A673 (cell line): ENCODE results near the gene TMEM223. TPM values are rescaled to one million over a fixed set of nuclear protein-coding genes. Genes with fewer than 3 reads are reported as not detected.

Experiments
- BruUV-seq: library from RNA; stranded (reverse); fragments of 400-500 nt; replicated peaks from 2 replicates; lab custom pipeline; 2021; lab: Mats Ljungman, UMichigan
- CTCF ChIA-PET: fragments of 300-600 bp; sonication (Branson Sonifier 250); formaldehyde crosslinking; loops from one replicate; lab custom pipeline; 2022; ENCODE audit warnings: antibody characterized with exemption; lab: Charles Lee
- POLR2A ChIA-PET: fragments of 300-600 bp; sonication (Branson Sonifier 250); formaldehyde crosslinking; loops from one replicate; lab custom pipeline; 2022; ENCODE audit warnings: antibody characterized with exemption; ENCODE audit not compliant: low non-redundant PET; lab: Charles Lee
- DNase-seq: peaks from one replicate; pipeline ENCODE4 v3.0.0-alpha.2; 2015; ENCODE audit warnings: low spot score
- H3K27ac ChIP-seq: fragments of 200-600 bp; sonication (generic); 2 replicates; pipeline ENCODE4 v1.5.1; 2016; ENCODE audit warnings: mixed run types, low read depth, mild to moderate bottlenecking, mixed read lengths, antibody characterized with exemption, low read length; ENCODE audit not compliant: poor library complexity, severe bottlenecking
- H3K27me3 ChIP-seq: fragments of 200-600 bp; sonication (generic); replicated peaks from 2 replicates; pipeline ENCODE4 v1.6.1; 2017; ENCODE audit warnings: mixed run types, low read depth, mild to moderate bottlenecking, mixed read lengths, antibody characterized with exemption, low read length; ENCODE audit not compliant: insufficient read depth, poor library complexity
- H3K36me3 ChIP-seq: fragments of 200-600 bp; sonication (generic); 2 replicates; pipeline ENCODE4 v1.6.1; 2016; ENCODE audit warnings: mixed run types, mild to moderate bottlenecking, mixed read lengths, antibody characterized with exemption, low read length; ENCODE audit not compliant: insufficient read depth, poor library complexity, severe bottlenecking
- H3K4me1 ChIP-seq: fragments of 200-600 bp; sonication (generic); 2 replicates; pipeline ENCODE4 v1.6.1; 2017; ENCODE audit warnings: mixed run types, mild to moderate bottlenecking, mixed read lengths, antibody characterized with exemption, low read length; ENCODE audit not compliant: insufficient read depth, poor library complexity, severe bottlenecking
- H3K4me3 ChIP-seq: fragments of 200-600 bp; sonication (generic); 2 replicates; pipeline ENCODE4 v1.5.1; 2016; ENCODE audit warnings: low read depth, mixed run types, mild to moderate bottlenecking, mixed read lengths, low read length; ENCODE audit not compliant: poor library complexity, severe bottlenecking
- H3K9me3 ChIP-seq: fragments of 200-600 bp; sonication (generic); 2 replicates; pipeline ENCODE4 v1.6.1; 2016; ENCODE audit warnings: mixed run types, low read depth, mild to moderate bottlenecking, mixed read lengths, antibody characterized with exemption, low read length; ENCODE audit not compliant: poor library complexity, severe bottlenecking
- EZH2 ChIP-seq: fragments of 200-600 bp; sonication (generic); IDR thresholded peaks from 2 replicates; pipeline ENCODE4 v1.6.1; 2017; ENCODE audit warnings: borderline replicate concordance, low read depth, mild to moderate bottlenecking, mixed read lengths, antibody characterized with exemption, low read length; ENCODE audit not compliant: poor library complexity, severe bottlenecking
- intact Hi-C: fragments of 100-400 bp; cut with micrococcal nuclease; formaldehyde crosslinking; loops from one replicate; pipeline ENCODE4 v1.10.0; 2022; ENCODE audit not compliant: unreplicated experiment
- total RNA-seq: library from RNA; stranded (reverse); gene quantifications from 2 replicates; pipeline ENCODE4 v1.2.3, GENCODE V29; 2021
- TF ChIP-seq, protein P1 (sequence below): fragments of 300-800, 200-600 bp; sonication (generic); conservative IDR thresholded peaks from 2 replicates; pipeline ENCODE4 v1.5.1; 2017; ENCODE audit warnings: low read depth, mild to moderate bottlenecking, antibody characterized with exemption, low read length, moderate library complexity, mixed read lengths

The TMEM223 gene
- total RNA-seq, 1 experiment from 2014 or later, result 29.3 TPM

DNA sequence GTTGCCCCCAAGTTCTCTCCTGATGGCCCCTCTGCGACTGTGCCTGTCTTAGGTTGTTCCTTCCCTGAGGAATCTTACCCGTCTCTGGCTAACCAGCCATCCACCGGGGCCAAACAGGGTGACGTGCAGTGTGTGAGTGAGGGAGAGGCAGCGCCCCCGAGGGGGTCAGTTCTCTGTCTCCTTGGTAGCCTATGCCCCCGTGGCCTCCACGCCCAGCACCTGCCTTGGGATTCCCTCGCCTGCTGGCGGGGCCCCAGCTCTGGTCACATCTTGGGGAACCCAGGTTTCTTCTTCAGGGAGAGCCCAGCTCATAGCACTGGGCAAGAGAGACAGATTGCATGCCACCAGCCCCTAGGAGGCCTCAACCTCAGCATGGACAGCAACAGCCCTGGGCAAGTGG, 7.7 kb upstream of the TMEM223 start:
- H3K27ac ChIP-seq, result no peak overlapping the region
- H3K4me1 ChIP-seq, result peaks cover 13% of the 10 kb centered on the region
- no peak for DNase-seq
- BruUV-seq, result no TSS peak
- POLR2A ChIA-PET, result no interaction called here
- TF ChIP-seq EZH2, result no peak
- TF ChIP-seq, protein P1, sequence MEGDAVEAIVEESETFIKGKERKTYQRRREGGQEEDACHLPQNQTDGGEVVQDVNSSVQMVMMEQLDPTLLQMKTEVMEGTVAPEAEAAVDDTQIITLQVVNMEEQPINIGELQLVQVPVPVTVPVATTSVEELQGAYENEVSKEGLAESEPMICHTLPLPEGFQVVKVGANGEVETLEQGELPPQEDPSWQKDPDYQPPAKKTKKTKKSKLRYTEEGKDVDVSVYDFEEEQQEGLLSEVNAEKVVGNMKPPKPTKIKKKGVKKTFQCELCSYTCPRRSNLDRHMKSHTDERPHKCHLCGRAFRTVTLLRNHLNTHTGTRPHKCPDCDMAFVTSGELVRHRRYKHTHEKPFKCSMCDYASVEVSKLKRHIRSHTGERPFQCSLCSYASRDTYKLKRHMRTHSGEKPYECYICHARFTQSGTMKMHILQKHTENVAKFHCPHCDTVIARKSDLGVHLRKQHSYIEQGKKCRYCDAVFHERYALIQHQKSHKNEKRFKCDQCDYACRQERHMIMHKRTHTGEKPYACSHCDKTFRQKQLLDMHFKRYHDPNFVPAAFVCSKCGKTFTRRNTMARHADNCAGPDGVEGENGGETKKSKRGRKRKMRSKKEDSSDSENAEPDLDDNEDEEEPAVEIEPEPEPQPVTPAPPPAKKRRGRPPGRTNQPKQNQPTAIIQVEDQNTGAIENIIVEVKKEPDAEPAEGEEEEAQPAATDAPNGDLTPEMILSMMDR, result no peak
- H3K36me3 ChIP-seq, result peaks cover 93% of the 10 kb centered on the region
- H3K4me3 ChIP-seq, result no peak overlapping the region
- CTCF ChIA-PET, result no interaction called here
- no peaks in the 10 kb centered on the region for H3K27me3 ChIP-seq
- intact Hi-C loops, result no loop called here
- H3K9me3 ChIP-seq, result no peaks in the 10 kb centered on the region

DNA sequence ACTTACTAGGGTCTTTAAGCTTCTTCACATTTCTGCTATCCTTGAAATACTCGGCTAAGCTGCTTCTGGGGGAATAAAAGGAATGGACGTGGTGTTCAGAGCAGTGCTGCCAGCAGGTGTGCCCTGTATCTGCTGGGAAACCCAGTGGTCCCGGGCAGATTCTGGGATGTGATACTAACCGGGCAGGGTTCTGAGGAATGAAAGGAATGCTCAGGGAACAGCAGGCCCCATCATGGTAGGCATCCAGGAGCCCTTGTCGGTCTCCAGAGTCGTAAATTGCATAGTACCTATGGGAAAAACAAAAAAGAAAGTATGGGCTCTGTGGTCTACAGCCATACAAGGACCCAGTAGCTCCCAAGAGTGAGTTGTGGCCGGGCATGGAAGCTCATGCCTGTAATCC, 4.5 kb upstream of the TMEM223 start:
- Histone ChIP-seq H3K36me3 (peaks cover 91% of the 10 kb centered on the region), H3K27ac (peak overlapping the region; percentile 40), H3K27me3 (no peaks in the 10 kb centered on the region), H3K4me3 (no peak overlapping the region), H3K4me1 (peaks cover 15% of the 10 kb centered on the region), H3K9me3 (no peaks in the 10 kb centered on the region)
- POLR2A ChIA-PET, result no interaction called here
- intact Hi-C loops, result no loop called here
- no TSS peak for BruUV-seq
- no peak for DNase-seq
- no peak for TF ChIP-seq EZH2
- TF ChIP-seq, protein P1, result no peak
- CTCF ChIA-PET, result no interaction called here

DNA sequence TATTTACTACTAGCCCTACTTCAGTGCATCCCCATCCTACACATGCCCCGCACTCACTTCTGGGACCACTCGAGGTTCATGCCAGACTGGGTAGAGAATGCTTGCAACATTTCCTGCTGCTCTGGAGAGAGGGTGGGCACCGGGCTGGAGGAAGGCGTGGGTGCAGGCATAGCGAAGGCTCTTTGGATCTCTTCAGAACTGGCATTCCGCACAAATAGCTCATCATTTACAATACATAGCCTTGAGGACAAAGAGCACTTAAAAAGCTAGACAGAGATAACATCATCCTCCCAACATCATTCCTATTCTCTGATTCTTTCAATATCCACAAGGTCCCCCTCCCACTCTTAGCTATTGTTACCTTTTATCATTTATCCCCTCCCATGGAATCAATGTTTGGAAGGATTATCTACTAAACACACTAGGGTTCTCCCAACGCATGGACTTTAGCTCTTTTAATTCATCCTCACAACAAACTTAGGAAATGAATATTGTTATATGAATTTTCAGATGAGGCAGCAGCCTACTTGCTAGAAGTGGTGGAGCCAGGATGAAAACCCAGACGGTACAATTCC, 2.5 kb upstream of the TMEM223 start:
- Histone ChIP-seq H3K4me3 (no peak overlapping the region), H3K36me3 (peaks cover 88% of the 10 kb centered on the region), H3K27me3 (no peaks in the 10 kb centered on the region), H3K9me3 (no peaks in the 10 kb centered on the region), H3K4me1 (peaks cover 28% of the 10 kb centered on the region), H3K27ac (peak overlapping the region; percentile 14)
- BruUV-seq, result no TSS peak
- TF ChIP-seq EZH2, result no peak
- TF ChIP-seq, protein P1, result no peak
- CTCF ChIA-PET, result no interaction called here
- POLR2A ChIA-PET, result interaction anchor here (0.6 kb wide), 1 partner anchor 1533 kb away, joined by 3 read pairs; no protein-coding TSS in a partner anchor
- peak; percentile 83 for DNase-seq
- intact Hi-C loops, result loop anchor here (5.0 kb wide), 1 partner anchor 38 kb away; the partner anchor contains the start of genes STX5 and TEX54
